Large intestine (tissue), 3 donors: ENCODE results near the gene OAS2. TPM values are rescaled to one million over a fixed set of nuclear protein-coding genes. Genes with fewer than 3 reads are reported as not detected.
A peak's percentile ranks its signal among the peaks of the same experiment; 100 is the strongest.

ENCODE experiments used
- DNase-seq, 2 donors: peaks; one replicate each; pipeline versions ENCODE4 v3.0.0 to v3.0.0-alpha.2; 2013
- H3K27ac ChIP-seq: one replicate; pipeline ENCODE4 v1.5.1; 2013; ENCODE audit warnings: low read length
- H3K27me3 ChIP-seq: 2 replicates; pipeline ENCODE4 v1.6.1; 2013; ENCODE audit warnings: low read length; ENCODE audit not compliant: control insufficient read depth, insufficient read depth
- H3K36me3 ChIP-seq: 2 replicates; pipeline ENCODE4 v1.6.1; 2013; ENCODE audit warnings: low read length; ENCODE audit not compliant: control insufficient read depth, insufficient read depth
- H3K4me1 ChIP-seq: one replicate; pipeline ENCODE4 v1.6.1; 2013; ENCODE audit warnings: low read length; ENCODE audit not compliant: control insufficient read depth, insufficient read depth
- H3K4me3 ChIP-seq: one replicate; pipeline ENCODE4 v1.5.1; 2013; ENCODE audit warnings: low read length
- H3K9me3 ChIP-seq: one replicate; pipeline ENCODE4 v1.6.1; 2013; ENCODE audit warnings: mild to moderate bottlenecking, low read depth, low read length, moderate library complexity; ENCODE audit not compliant: control insufficient read depth
- WGBS: methylation state at CpG from one replicate; pipeline ENCODE4 v1.1.5; 2013; ENCODE audit warnings: low lambda C conversion rate; ENCODE audit not compliant: insufficient coverage; 5-methylcytosine and 5-hydroxymethylcytosine counted together
- polyA plus RNA-seq: library from polyadenylated mRNA; unstranded; fragments of 120-200 nt; gene quantifications from one replicate; pipeline ENCODE4 v1.2.1, GENCODE V29; 2013

Gene OAS2
- polyA plus RNA-seq, 1 donor = 2.9 TPM

GRCh38 chr12:113056381-113056630, 78.0 kb downstream of the OAS2 start:
- H3K27me3 ChIP-seq = peaks cover 49% of the 10 kb centered on the region
- no CpG with 5 or more reads among the region's 8 CpGs for WGBS
- no peaks in the 10 kb centered on the region for H3K4me1 ChIP-seq
- DNase-seq = no peak
- no peaks in the 10 kb centered on the region for H3K36me3 ChIP-seq
- no peak overlapping the region for H3K4me3 ChIP-seq
- no peaks in the 10 kb centered on the region for H3K9me3 ChIP-seq
- H3K27ac ChIP-seq = no peak overlapping the region

GRCh38 chr12:113056631-113057488, 78.5 kb downstream of the OAS2 start, which contains the start of gene DTX1:
DTX1 (plus strand) TSS chr12:113056730; CDS start chr12:113058193, 1,463 bp downstream.
- DNase-seq = no peak
- no peaks in the 10 kb centered on the region for H3K36me3 ChIP-seq
- peak within 1 kb of the TSS; percentile 18 for H3K4me3 ChIP-seq
- H3K27ac ChIP-seq = no peak within 1 kb of the TSS
- H3K27me3 ChIP-seq = peaks cover 49% of the 10 kb centered on the region
- no CpG with 5 or more reads among the region's 94 CpGs for WGBS
- no peaks in the 10 kb centered on the region for H3K9me3 ChIP-seq
- H3K4me1 ChIP-seq = no peaks in the 10 kb centered on the region

GRCh38 chr12:113057565-113058485, 79.5 kb downstream of the OAS2 start:
- no peaks in the 10 kb centered on the region for H3K36me3 ChIP-seq
- H3K9me3 ChIP-seq = no peaks in the 10 kb centered on the region
- no peak overlapping the region for H3K27ac ChIP-seq
- H3K4me1 ChIP-seq = no peaks in the 10 kb centered on the region
- no peak for DNase-seq
- WGBS = no CpG with 5 or more reads among the region's 44 CpGs
- H3K4me3 ChIP-seq = no peak overlapping the region
- H3K27me3 ChIP-seq = peaks cover 53% of the 10 kb centered on the region

GRCh38 chr12:113058553-113058952, 80.2 kb downstream of the OAS2 start:
- peaks cover 52% of the 10 kb centered on the region for H3K27me3 ChIP-seq
- DNase-seq = no peak
- H3K4me1 ChIP-seq = no peaks in the 10 kb centered on the region
- no peaks in the 10 kb centered on the region for H3K9me3 ChIP-seq
- H3K4me3 ChIP-seq = no peak overlapping the region
- no peaks in the 10 kb centered on the region for H3K36me3 ChIP-seq
- WGBS = no CpG with 5 or more reads among the region's 1 CpG
- H3K27ac ChIP-seq = no peak overlapping the region

- Histone ChIP-seq H3K4me3 (no peak overlapping the region), H3K36me3 (no peaks in the 10 kb centered on the region), H3K9me3 (no peaks in the 10 kb centered on the region), H3K27me3 (peaks cover 51% of the 10 kb centered on the region), H3K27ac (no peak overlapping the region), H3K4me1 (no peaks in the 10 kb centered on the region)
- no peak for DNase-seq
- 100% methylated on average over 2 of the region's 8 CpGs for WGBS
These were observed 80.8 kb downstream of the OAS2 start for GRCh38 chr12:113059071-113059595.

- no peak for DNase-seq
- Histone ChIP-seq H3K27ac (no peak overlapping the region), H3K9me3 (no peaks in the 10 kb centered on the region), H3K4me1 (no peaks in the 10 kb centered on the region), H3K27me3 (peaks cover 47% of the 10 kb centered on the region), H3K4me3 (no peak overlapping the region), H3K36me3 (no peaks in the 10 kb centered on the region)
- WGBS = 100% methylated on average over 1 of the region's 7 CpGs
These were observed 82.1 kb downstream of the OAS2 start for GRCh38 chr12:113060336-113060960.

- Histone ChIP-seq H3K36me3 (no peaks in the 10 kb centered on the region), H3K4me3 (no peak overlapping the region), H3K27ac (no peak overlapping the region), H3K4me1 (no peaks in the 10 kb centered on the region), H3K9me3 (no peaks in the 10 kb centered on the region), H3K27me3 (peaks cover 40% of the 10 kb centered on the region)
- no CpG with 5 or more reads among the region's 10 CpGs for WGBS
- no peak for DNase-seq
These were observed 82.9 kb downstream of the OAS2 start for GRCh38 chr12:113061061-113061694.

Other genes with a start within 250 kb of the OAS2 start
- 1.2 TPM for gene RPH3A, start 186.8 kb upstream of the OAS2 start, polyA plus RNA-seq
- 26.9 TPM for gene OAS1, start 71.6 kb upstream of the OAS2 start, polyA plus RNA-seq
- gene OAS3, start 40.0 kb upstream of the OAS2 start, polyA plus RNA-seq = 12.3 TPM
- gene DTX1, start 78.2 kb downstream of the OAS2 start, polyA plus RNA-seq = 9.1 TPM
- 0.69 TPM for gene RASAL1, start 157.2 kb downstream of the OAS2 start, polyA plus RNA-seq
- gene CFAP73, start 171.2 kb downstream of the OAS2 start, polyA plus RNA-seq = 0.34 TPM
- gene DDX54, start 207.0 kb downstream of the OAS2 start, polyA plus RNA-seq = 51.1 TPM
- gene RITA1, start 207.2 kb downstream of the OAS2 start, polyA plus RNA-seq = 13.8 TPM
- gene TPCN1, start 242.9 kb downstream of the OAS2 start, polyA plus RNA-seq = 65.5 TPM